Right lobe of liver (tissue), 6 donors: Measurements from ENCODE around the gene SEZ6L. TPM values are rescaled to one million over a fixed set of nuclear protein-coding genes. Genes with fewer than 3 reads are reported as not detected.

Experiments
- ATAC-seq, 4 donors: fragments of 200-7000 bp; cut with Tn5 transposase; one replicate each; pipeline ENCODE4 v1.9.1; 2020; ENCODE audit warnings: mild to moderate bottlenecking in 4 of 4, moderate library complexity in 4 of 4
- DNase-seq, 3 donors: peaks; one replicate each; pipeline ENCODE4 v3.0.0-alpha.2; 2020
- H3K27ac ChIP-seq, 3 donors: fragments of 200-600 bp; one replicate each; pipeline ENCODE4 v1.8.0; 2022
- H3K27me3 ChIP-seq, 2 donors: fragments of 200-600 bp; one replicate each; pipeline ENCODE4 v1.8.0; 2022
- H3K36me3 ChIP-seq, 4 donors: fragments of 200-600 bp; sonication (generic) in 1 of 4; one replicate each; pipeline versions ENCODE4 v1.5.1 to v1.8.0; 2017 to 2022; ENCODE audit warnings: control low read depth in 1 of 4
- H3K4me1 ChIP-seq, 4 donors: fragments of 200-600 bp; sonication (generic) in 1 of 4; one replicate each; pipeline versions ENCODE4 v1.5.1 to v1.8.0; 2017 to 2022; ENCODE audit warnings: control low read depth in 1 of 4
- H3K4me3 ChIP-seq, 3 donors: fragments of 200-600 bp; one replicate each; pipeline ENCODE4 v1.8.0; 2022
- H3K9me3 ChIP-seq, 4 donors: fragments of 200-600 bp; sonication (generic) in 1 of 4; one replicate each; pipeline versions ENCODE4 v1.5.1 to v1.8.0; 2017 to 2022; ENCODE audit warnings: control low read depth in 1 of 4
- CTCF ChIP-seq, 4 donors: fragments of 200-600 bp in 3 of 4; fragments of 450-650 bp in 1 of 4; IDR thresholded peaks; one replicate each; pipeline versions ENCODE4 v1.5.1 to v1.8.0; 2016 to 2022; ENCODE audit warnings: antibody characterized with exemption in 4 of 4, mild to moderate bottlenecking in 2 of 4
- POLR2A ChIP-seq: fragments of 450-650 bp; IDR thresholded peaks from one replicate; pipeline ENCODE4 v1.6.1; 2017; ENCODE audit warnings: antibody characterized with exemption, mild to moderate bottlenecking
- WGBS: methylation state at CpG from one replicate; pipeline ENCODE4 v1.1.6; 2018; ENCODE audit warnings: low coverage, low lambda C conversion rate; ENCODE audit not compliant: insufficient coverage; ENCODE audit errors: missing lambda C conversion rate; 5-methylcytosine and 5-hydroxymethylcytosine counted together
- intact Hi-C, 2 donors: fragments of 100-400 bp; cut with DNase I; formaldehyde crosslinking; loops; one replicate each; pipeline versions ENCODE4 v1.11.2 to v1.14.1; 2022
- total RNA-seq, 6 experiments: library from RNA; depleted of rRNA in 2 of 6; stranded (reverse); fragments of >200 nt in 2 of 6; fragmentation: NEBNext Ultra II Directional in 3 of 6; extraction: Animal tissue kit (Norgen Biotek cat#: 25700) in 3 of 6; gene quantifications; one replicate each; pipeline versions ENCODE4 v1.1.0 to v1.2.4, GENCODE V29; 2016 to 2023
- donor health status: DM: no; HTN: yes; CAD: no.
- donor health status: DM: no; HTN: no; CAD: no.
- donor health status: DM: no; HTN: no; CAD: no.
- donor health status: DM: no; HTN: yes; CAD: no.
- donor health status: DM: no; HTN: yes; CAD: no.

SEZ6L gene
- total RNA-seq, 6 experiments from 2014 or later = 0.13 TPM; not detected in 5

GRCh38 chr22:26236991-26237390 lies 67.7 kb downstream of the SEZ6L start:
- Histone ChIP-seq H3K27me3 (no peaks in the 10 kb centered on the region), H3K9me3 (no peaks in the 10 kb centered on the region), H3K4me3 (no peak overlapping the region), H3K36me3 (no peaks in the 10 kb centered on the region), H3K4me1 (no peaks in the 10 kb centered on the region), H3K27ac (no peak overlapping the region)
- ATAC-seq = no peak
- WGBS = 51% methylated on average over 6 of the region's 6 CpGs
- DNase-seq = no peak
- intact Hi-C loops = no loop called here
- TF ChIP-seq POLR2A = no peak
- TF ChIP-seq CTCF (IDR thresholded peaks at IDR 0.05) = no peak

GRCh38 chr22:26238596-26238995 lies 69.3 kb downstream of the SEZ6L start:
- no peak overlapping the region for H3K4me3 ChIP-seq
- no peaks in the 10 kb centered on the region for H3K27me3 ChIP-seq
- no peak overlapping the region for H3K27ac ChIP-seq
- intact Hi-C loops = no loop called here
- no peak for TF ChIP-seq CTCF (IDR thresholded peaks at IDR 0.05)
- no peak for TF ChIP-seq POLR2A
- H3K9me3 ChIP-seq = no peaks in the 10 kb centered on the region
- DNase-seq (no peak), ATAC-seq (no peak)
- 33% methylated on average over 3 of the region's 3 CpGs for WGBS
- H3K36me3 ChIP-seq = no peaks in the 10 kb centered on the region
- H3K4me1 ChIP-seq = no peaks in the 10 kb centered on the region

GRCh38 chr22:26239581-26239980 lies 70.3 kb downstream of the SEZ6L start:
- Histone ChIP-seq H3K36me3 (no peaks in the 10 kb centered on the region), H3K4me1 (no peaks in the 10 kb centered on the region), H3K27ac (no peak overlapping the region), H3K27me3 (no peaks in the 10 kb centered on the region), H3K4me3 (no peak overlapping the region), H3K9me3 (no peaks in the 10 kb centered on the region)
- intact Hi-C loops = no loop called here
- no peak for ATAC-seq
- no peak for TF ChIP-seq CTCF (IDR thresholded peaks at IDR 0.05)
- no peak for TF ChIP-seq POLR2A
- DNase-seq = no peak
- 24% methylated on average over 4 of the region's 4 CpGs for WGBS

- no peaks in the 10 kb centered on the region for H3K4me1 ChIP-seq
- no peaks in the 10 kb centered on the region for H3K36me3 ChIP-seq
- no peak for TF ChIP-seq CTCF (IDR thresholded peaks at IDR 0.05)
- TF ChIP-seq POLR2A = no peak
- H3K27ac ChIP-seq = no peak overlapping the region
- DNase-seq (no peak), ATAC-seq (no peak)
- no peaks in the 10 kb centered on the region for H3K27me3 ChIP-seq
- no peak overlapping the region for H3K4me3 ChIP-seq
- WGBS = 54% methylated on average over 7 of the region's 8 CpGs
- intact Hi-C loops = no loop called here
- no peaks in the 10 kb centered on the region for H3K9me3 ChIP-seq
Observed at GRCh38 chr22:26241361-26241760, 72.1 kb downstream of the SEZ6L start.

GRCh38 chr22:26245001-26245400 lies 75.7 kb downstream of the SEZ6L start:
- H3K4me1 ChIP-seq = no peaks in the 10 kb centered on the region
- no peak for TF ChIP-seq POLR2A
- no peak for TF ChIP-seq CTCF (IDR thresholded peaks at IDR 0.05)
- intact Hi-C loops = no loop called here
- H3K4me3 ChIP-seq = no peak overlapping the region
- WGBS = 43% methylated on average over 7 of the region's 7 CpGs
- H3K27ac ChIP-seq = no peak overlapping the region
- DNase-seq (no peak), ATAC-seq (no peak)
- H3K9me3 ChIP-seq = no peaks in the 10 kb centered on the region
- no peaks in the 10 kb centered on the region for H3K36me3 ChIP-seq
- no peaks in the 10 kb centered on the region for H3K27me3 ChIP-seq
